GM21737 (cell line): Measurements from ENCODE around the gene PPFIBP2.

Experiments
- ATAC-seq: cut with Tn5 transposase; IDR thresholded peaks from one replicate; pipeline ENCODE4 v1.9.1; 2021; ENCODE audit warnings: mild to moderate bottlenecking, moderate library complexity; ENCODE audit not compliant: unreplicated experiment

PPFIBP2 gene

DNA sequence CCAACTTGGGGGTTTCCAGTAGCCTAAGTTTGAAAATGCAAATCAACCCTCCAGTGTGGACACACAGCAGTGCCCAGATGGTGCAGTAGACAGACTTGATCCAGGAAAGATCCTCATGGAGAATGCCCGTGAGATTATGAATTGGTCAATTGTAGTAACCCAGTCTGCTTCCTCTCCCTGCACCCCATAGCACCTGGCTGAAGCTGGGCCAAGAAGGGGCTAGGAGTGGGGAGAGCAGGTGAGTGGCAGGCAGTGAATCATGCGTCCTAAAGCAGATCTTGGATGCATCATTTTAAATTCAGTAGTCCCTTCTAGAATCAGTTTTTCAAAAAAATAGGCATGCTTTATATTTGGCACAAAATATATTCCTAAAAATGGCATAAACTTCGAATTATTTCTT lies 107.3 kb downstream of the PPFIBP2 start:
- no peak for ATAC-seq

DNA sequence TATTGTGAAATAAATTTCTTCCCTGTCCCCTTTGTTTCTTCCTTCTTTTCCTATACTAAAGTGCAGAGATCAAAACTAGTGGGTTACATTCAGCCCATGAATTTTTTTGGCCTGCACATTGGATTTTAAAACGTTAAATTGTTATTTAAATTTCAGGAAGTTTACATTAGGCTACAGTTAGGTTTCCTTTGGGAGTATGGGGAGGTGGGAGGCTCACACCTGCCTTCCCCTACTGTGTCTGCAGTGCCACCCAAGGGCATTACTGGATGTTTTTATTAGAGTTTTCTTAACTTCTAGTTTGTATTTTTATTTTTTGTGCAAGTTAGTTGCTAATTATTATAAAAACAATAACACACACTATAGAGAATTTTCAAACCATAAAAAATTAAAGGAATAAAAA lies 107.8 kb downstream of the PPFIBP2 start:
- ATAC-seq, result no peak

- ATAC-seq, result no peak
Measured at GRCh38 chr11:7622721-7623120, 108.9 kb downstream of the PPFIBP2 start.

GRCh38 chr11:7628660-7629059 lies 114.9 kb downstream of the PPFIBP2 start:
- no peak for ATAC-seq

- ATAC-seq, result no peak
Measured at GRCh38 chr11:7630002-7630401, 116.2 kb downstream of the PPFIBP2 start.

DNA sequence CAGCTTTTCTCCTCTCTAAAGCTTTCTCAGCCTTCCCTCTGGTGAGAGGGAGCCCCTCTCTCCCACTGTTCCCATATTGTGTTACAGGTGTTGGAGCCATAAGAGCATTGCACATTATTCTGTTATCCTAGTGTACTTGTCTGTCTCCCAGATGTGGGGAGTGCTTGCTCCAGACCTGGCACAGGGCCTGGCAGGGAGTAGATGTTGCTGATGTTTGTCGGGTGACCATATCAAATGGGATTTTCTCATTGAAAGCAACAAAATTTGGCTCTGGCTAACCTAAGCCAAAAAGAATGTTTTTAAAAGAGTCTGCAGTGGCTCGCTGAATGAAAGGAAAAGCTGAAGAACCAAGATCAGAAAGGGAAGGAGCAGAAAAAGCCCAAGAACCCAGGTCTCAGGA lies 118.4 kb downstream of the PPFIBP2 start:
- no peak for ATAC-seq

DNA sequence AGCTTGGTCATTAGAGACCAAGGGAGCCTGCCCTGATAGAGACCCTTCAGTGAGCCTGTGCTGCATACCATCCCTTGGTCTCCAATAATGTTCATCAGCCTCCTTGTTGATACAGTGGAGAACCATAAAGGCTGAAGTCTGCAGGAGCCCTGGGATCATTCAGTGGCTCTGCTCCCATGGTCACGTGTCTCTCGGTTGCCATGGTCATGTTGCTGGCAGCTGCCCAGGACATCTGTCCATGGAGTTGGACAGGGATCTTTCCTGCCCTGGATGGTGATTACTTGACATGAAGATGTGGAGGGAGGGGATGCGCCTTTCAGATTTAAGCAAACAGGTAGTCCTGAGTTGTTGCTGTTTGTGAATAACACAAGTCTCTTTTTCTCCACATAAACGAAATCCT lies 121.3 kb downstream of the PPFIBP2 start:
- ATAC-seq, result no peak

DNA sequence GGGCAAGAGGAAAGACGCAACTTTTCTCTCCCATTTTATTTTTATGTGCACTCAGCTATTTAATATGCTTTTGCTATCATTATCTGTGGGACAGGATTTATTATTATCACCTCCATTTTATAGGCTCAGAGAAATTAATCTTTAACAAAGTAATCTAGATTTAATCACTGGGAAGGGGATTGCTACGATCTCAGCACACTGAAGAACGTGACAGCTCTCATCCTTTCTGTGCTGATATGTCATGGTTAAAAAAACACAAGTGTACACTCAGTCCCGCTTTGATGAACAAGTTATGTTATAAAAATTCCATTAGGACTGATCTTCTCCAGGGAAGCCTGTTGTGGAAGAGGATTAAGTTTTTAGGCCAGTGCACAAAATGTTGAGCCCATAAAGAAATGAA lies 121.9 kb downstream of the PPFIBP2 start:
- no peak for ATAC-seq

- no peak for ATAC-seq
Measured at GRCh38 chr11:7636350-7636749, 122.6 kb downstream of the PPFIBP2 start.

GRCh38 chr11:7637447-7638157 lies 123.8 kb downstream of the PPFIBP2 start:
- no peak for ATAC-seq

DNA sequence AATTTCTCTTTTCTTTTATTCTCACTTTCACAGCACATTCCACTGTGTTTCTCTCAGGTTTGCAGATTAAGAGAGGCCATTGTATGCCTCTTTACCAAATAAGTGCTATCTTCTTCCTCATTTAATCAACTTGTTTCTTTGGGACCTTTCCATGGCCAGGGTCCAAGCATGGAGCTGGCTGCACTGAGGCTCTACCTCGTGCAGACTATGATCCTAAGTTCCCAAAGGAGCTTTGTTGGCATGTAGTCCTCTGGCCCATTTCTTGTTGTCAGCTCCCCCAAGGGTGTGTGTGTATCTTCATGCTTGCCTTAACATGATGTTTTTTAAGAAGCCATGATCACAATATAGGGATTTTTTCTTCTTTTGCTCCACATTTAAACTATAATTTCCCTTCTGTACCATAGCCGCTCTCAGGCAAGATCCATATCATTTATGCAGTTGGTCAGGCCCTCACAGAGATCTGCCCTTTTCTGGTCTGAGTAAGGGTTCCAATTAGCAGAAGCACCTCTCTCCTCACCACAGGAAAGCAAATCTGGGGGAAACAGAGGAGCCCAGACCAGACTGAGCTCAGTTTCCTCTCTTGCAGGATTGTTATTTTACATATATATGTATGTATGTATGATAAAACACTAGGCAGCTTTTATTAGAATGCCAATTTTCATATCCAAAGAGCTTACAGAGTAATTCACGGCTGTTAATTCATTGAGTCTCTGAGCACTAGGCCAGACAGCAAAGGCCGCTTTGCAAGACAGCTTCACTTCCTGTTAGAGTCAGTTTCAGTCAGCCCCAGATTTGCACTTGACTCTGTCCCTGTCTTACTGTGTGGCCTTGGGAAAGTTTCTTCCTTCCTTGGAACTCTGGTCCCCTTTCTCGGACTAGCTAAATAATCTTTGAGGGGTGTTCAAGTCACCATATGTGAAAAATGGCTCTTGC lies 125.2 kb downstream of the PPFIBP2 start:
- ATAC-seq, result no peak

- ATAC-seq, result no peak
Measured at GRCh38 chr11:7639643-7640025, 125.8 kb downstream of the PPFIBP2 start.

- no peak for ATAC-seq
Measured at GRCh38 chr11:7640816-7641215, 127.0 kb downstream of the PPFIBP2 start.

DNA sequence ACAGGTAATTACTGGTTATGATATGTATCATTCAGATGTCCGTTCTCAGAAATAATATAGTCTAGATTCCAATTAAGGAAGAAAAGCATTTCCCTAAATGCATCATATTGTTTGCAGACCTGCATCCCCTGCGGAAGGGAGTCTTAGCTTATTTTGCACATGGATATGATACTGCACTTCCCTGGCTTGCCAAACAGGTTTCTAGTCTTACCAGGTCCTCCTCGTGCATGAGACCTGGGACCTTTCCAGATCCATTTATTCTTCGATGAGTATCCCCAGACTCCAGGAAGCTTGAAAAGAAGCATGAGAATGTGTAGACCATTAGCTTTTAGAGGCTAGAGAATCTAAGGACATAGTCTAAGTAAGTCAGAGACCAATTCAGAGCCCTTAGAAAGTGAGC lies 128.9 kb downstream of the PPFIBP2 start:
- ATAC-seq, result no peak

- ATAC-seq, result no peak
Measured at GRCh38 chr11:7643314-7643713, 129.5 kb downstream of the PPFIBP2 start.

DNA sequence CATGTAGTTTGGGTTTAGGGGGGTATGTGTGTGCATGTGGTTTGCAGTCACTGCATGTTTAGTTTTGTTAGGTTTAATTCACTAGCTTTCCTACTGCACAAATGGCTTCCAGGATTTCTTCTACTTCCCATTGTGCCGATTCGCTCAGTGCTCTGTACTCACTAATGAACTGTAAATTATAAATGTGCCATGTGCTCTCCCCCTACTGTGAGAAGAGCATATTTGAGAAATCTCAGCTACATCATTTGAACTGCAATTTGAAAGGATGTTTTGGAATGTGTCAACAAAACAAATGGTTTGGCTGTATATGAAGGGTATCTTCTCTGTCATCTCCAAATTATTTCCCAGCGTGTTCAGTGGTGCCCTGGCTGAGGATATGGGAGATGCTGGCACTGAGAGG lies 131.4 kb downstream of the PPFIBP2 start:
- ATAC-seq, result no peak

- ATAC-seq, result no peak
Measured at GRCh38 chr11:7646866-7647265, 133.1 kb downstream of the PPFIBP2 start.

- no peak for ATAC-seq
Measured at GRCh38 chr11:7648264-7648663, 134.5 kb downstream of the PPFIBP2 start.

GRCh38 chr11:7651140-7651551 lies 137.3 kb downstream of the PPFIBP2 start:
- no peak for ATAC-seq

GRCh38 chr11:7651700-7652099 lies 137.9 kb downstream of the PPFIBP2 start:
- no peak for ATAC-seq

DNA sequence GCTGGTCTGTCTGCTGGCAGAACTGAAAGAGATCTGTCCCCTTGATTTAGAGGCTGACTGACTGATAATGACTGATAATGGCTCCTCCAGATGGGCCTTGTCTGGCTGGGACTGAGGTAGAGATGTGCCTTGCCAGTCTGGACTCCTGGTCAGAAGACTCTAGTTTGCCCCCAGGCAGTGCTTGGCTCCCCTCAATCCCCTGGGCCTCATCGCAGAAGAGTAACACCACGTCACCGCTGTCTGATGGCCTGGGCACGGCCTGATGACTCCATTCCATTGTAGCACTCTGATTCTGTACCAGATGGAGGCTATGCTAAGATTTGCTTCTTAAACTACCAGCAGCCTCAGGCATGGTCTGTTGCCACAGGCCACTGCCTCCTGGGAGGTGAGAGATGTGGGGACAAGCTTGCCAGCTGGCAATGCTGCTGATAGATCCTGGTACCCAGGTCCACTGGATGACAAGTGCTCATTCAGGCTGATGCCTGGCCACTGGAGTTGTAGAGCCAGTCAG lies 140.5 kb downstream of the PPFIBP2 start:
- ATAC-seq, result no peak
